Astrocyte of the spinal cord (primary cell): ENCODE results near the gene SLC25A24.
"Not testable (repeated sequence)": the region's sequence is repeated elsewhere in the genome, so short reads cannot be mapped to it uniquely, and the experiment has no call there.

Experiments
- DNase-seq: peaks from one replicate; pipeline ENCODE4 v3.0.0; 2011; ENCODE audit warnings: low read depth, low spot score
- H3K4me3 ChIP-seq: 2 replicates; pipeline ENCODE4 v1.5.1; 2011; ENCODE audit warnings: low read depth, mild to moderate bottlenecking, low read length, moderate library complexity
- CTCF ChIP-seq: IDR thresholded peaks from 2 replicates; pipeline ENCODE4 v1.5.1; 2012; ENCODE audit warnings: low read depth, mild to moderate bottlenecking, low read length, inconsistent platforms
- in situ Hi-C: cut with HindIII; loops from 2 replicates; pipeline ENCODE4 v1.10.0; 2017; ENCODE audit warnings: low sequenced_read_pairs

SLC25A24 gene

GRCh38 chr1:108214641-108215465 is 14.7 kb upstream of the SLC25A24 start:
- TF ChIP-seq CTCF = peak; percentile 53
- DNase-seq, H3K4me3 ChIP-seq, in situ Hi-C loops: not testable (repeated sequence)

DNA sequence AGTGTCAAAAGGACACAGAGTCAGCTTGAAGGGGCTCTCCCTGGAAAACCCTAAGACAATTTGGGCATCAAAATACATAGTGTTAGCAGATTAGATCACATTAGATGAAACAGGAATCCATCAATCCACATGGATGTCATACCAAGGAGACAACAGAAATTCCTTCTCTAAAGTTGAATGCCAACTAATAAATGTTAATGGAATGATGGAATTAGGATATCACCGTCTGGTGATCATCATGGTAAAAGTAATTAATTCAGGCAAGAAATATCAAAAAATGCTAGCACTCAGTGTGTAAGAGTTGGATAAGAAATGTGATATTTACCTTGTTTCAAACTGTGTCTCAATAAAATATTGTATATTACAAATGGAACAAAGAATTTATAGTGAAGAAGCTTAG is 10.9 kb upstream of the SLC25A24 start:
- no peak for DNase-seq
- in situ Hi-C loops = no loop called here
- TF ChIP-seq CTCF = no peak
- no peak overlapping the region for H3K4me3 ChIP-seq

GRCh38 chr1:108209456-108210108 is 9.4 kb upstream of the SLC25A24 start:
- in situ Hi-C loops = no loop called here
- no peak for TF ChIP-seq CTCF
- DNase-seq = no peak
- no peak overlapping the region for H3K4me3 ChIP-seq

GRCh38 chr1:108208724-108209446 is 8.7 kb upstream of the SLC25A24 start:
- in situ Hi-C loops = no loop called here
- no peak for TF ChIP-seq CTCF
- H3K4me3 ChIP-seq = no peak overlapping the region
- DNase-seq = no peak

GRCh38 chr1:108203582-108203981 is 3.4 kb upstream of the SLC25A24 start:
- DNase-seq, in situ Hi-C loops, H3K4me3 ChIP-seq: not testable (repeated sequence)

- in situ Hi-C loops = no loop called here
- no peak for TF ChIP-seq CTCF
- DNase-seq = no peak
- H3K4me3 ChIP-seq = no peak overlapping the region
These were observed 1.5 kb upstream of the SLC25A24 start for GRCh38 chr1:108201687-108202086.

- in situ Hi-C loops = no loop called here
- peak; percentile 72 for DNase-seq
- peak; percentile 26 for TF ChIP-seq CTCF
- H3K4me3 ChIP-seq = peak overlapping the region; percentile 81
These were observed 526 bp upstream of the SLC25A24 start for GRCh38 chr1:108200687-108201051.
